ENCODE data around the gene PGAM2. TPM values are rescaled to one million over a fixed set of nuclear protein-coding genes. Genes with fewer than 3 reads are reported as not detected.

PGAM2 gene
- total RNA-seq, 1 donor from 2014 or later = 13.3 TPM

GRCh38 chr7:44071726-44072363 is 6.5 kb upstream of the PGAM2 start:
- no peak overlapping the region for H3K4me3 Mint-ChIP-seq (ENCODE audit: unreplicated experiment)
- DNase-seq = no peak
- H3K9me3 Mint-ChIP-seq (ENCODE audit: unreplicated experiment) = peaks cover 23% of the 10 kb centered on the region
- H3K36me3 Mint-ChIP-seq (ENCODE audit: unreplicated experiment) = no peaks in the 10 kb centered on the region
- peak overlapping the region; percentile 33 for H3K27ac Mint-ChIP-seq (ENCODE audit: unreplicated experiment)
- peaks cover 8% of the 10 kb centered on the region for H3K4me1 Mint-ChIP-seq (ENCODE audit: low read depth, unreplicated experiment)
- no peak for TF ChIP-seq CTCF (IDR thresholded peaks at IDR 0.05; ENCODE audit: partially characterized antibody, unreplicated experiment)
- peaks cover 9% of the 10 kb centered on the region for H3K27me3 Mint-ChIP-seq (ENCODE audit: unreplicated experiment)

- TF ChIP-seq CTCF (IDR thresholded peaks at IDR 0.05; ENCODE audit: partially characterized antibody, unreplicated experiment) = no peak
- Mint-ChIP-seq H3K4me1 (ENCODE audit: low read depth, unreplicated experiment) (peaks cover 18% of the 10 kb centered on the region), H3K36me3 (ENCODE audit: unreplicated experiment) (no peaks in the 10 kb centered on the region), H3K27me3 (ENCODE audit: unreplicated experiment) (peaks cover 13% of the 10 kb centered on the region), H3K4me3 (ENCODE audit: unreplicated experiment) (peak overlapping the region; percentile 30), H3K27ac (ENCODE audit: unreplicated experiment) (no peak overlapping the region), H3K9me3 (ENCODE audit: unreplicated experiment) (peaks cover 29% of the 10 kb centered on the region)
- DNase-seq = no peak
These were observed 2.7 kb upstream of the PGAM2 start for GRCh38 chr7:44068054-44068453.

- TF ChIP-seq CTCF (IDR thresholded peaks at IDR 0.05; ENCODE audit: partially characterized antibody, unreplicated experiment) = no peak
- Mint-ChIP-seq H3K36me3 (ENCODE audit: unreplicated experiment) (no peaks in the 10 kb centered on the region), H3K4me1 (ENCODE audit: low read depth, unreplicated experiment) (peaks cover 18% of the 10 kb centered on the region), H3K27me3 (ENCODE audit: unreplicated experiment) (peaks cover 16% of the 10 kb centered on the region), H3K27ac (ENCODE audit: unreplicated experiment) (peak overlapping the region; percentile 59), H3K9me3 (ENCODE audit: unreplicated experiment) (peaks cover 28% of the 10 kb centered on the region), H3K4me3 (ENCODE audit: unreplicated experiment) (peak overlapping the region; percentile 53)
- DNase-seq = no peak
These were observed 1.9 kb upstream of the PGAM2 start for GRCh38 chr7:44067064-44067951.

- DNase-seq = no peak
- no peaks in the 10 kb centered on the region for H3K36me3 Mint-ChIP-seq (ENCODE audit: unreplicated experiment)
- H3K27ac Mint-ChIP-seq (ENCODE audit: unreplicated experiment) = peak overlapping the region; percentile 40
- TF ChIP-seq CTCF (IDR thresholded peaks at IDR 0.05; ENCODE audit: partially characterized antibody, unreplicated experiment) = no peak
- H3K27me3 Mint-ChIP-seq (ENCODE audit: unreplicated experiment) = peaks cover 14% of the 10 kb centered on the region
- peaks cover 24% of the 10 kb centered on the region for H3K9me3 Mint-ChIP-seq (ENCODE audit: unreplicated experiment)
- peak overlapping the region; percentile 53 for H3K4me3 Mint-ChIP-seq (ENCODE audit: unreplicated experiment)
- peaks cover 17% of the 10 kb centered on the region for H3K4me1 Mint-ChIP-seq (ENCODE audit: low read depth, unreplicated experiment)
These were observed 1.2 kb upstream of the PGAM2 start for GRCh38 chr7:44066494-44067063.

Measured in glutamatergic neuron (in vitro differentiated cells).